Cardiac fibroblast (primary cell): ENCODE data around the gene CAMK2A.

ENCODE experiments used
- DNase-seq, 2 donors: peaks; one replicate each; pipeline versions ENCODE4 v3.0.0 to v3.0.0-alpha.2; 2010; ENCODE audit warnings: low read depth in 2 of 2
- H3K4me3 ChIP-seq, 2 donors: replicated peaks in 1 of 2; 1 replicate in 1 of 2; 2 replicates in 1 of 2; pipeline ENCODE4 v1.5.1; 2011; ENCODE audit warnings: low read depth in 2 of 2, low read length in 2 of 2, mild to moderate bottlenecking in 2 of 2, moderate library complexity in 1 of 2
- CTCF ChIP-seq: IDR thresholded peaks from one replicate; pipeline ENCODE4 v1.5.1; 2011; ENCODE audit warnings: low read depth, mild to moderate bottlenecking, low read length, inconsistent platforms

CAMK2A gene

GRCh38 chr5:150186897-150187296 is 102.7 kb downstream of the CAMK2A start:
- no peak overlapping the region for H3K4me3 ChIP-seq
- TF ChIP-seq CTCF: no peak
- DNase-seq: no peak

- TF ChIP-seq CTCF: no peak
- no peak overlapping the region for H3K4me3 ChIP-seq
- DNase-seq: no peak
Measured at GRCh38 chr5:150186137-150186536, 103.4 kb downstream of the CAMK2A start.

- no peak for DNase-seq
- TF ChIP-seq CTCF: no peak
- no peak overlapping the region for H3K4me3 ChIP-seq
Measured at GRCh38 chr5:150184990-150185912, 104.3 kb downstream of the CAMK2A start.

- no peak overlapping the region for H3K4me3 ChIP-seq
- no peak for TF ChIP-seq CTCF
- DNase-seq: no peak
Measured at GRCh38 chr5:150184006-150184405, 105.6 kb downstream of the CAMK2A start.

GRCh38 chr5:150183436-150183835 is 106.1 kb downstream of the CAMK2A start:
- TF ChIP-seq CTCF: no peak
- no peak overlapping the region for H3K4me3 ChIP-seq
- DNase-seq: no peak

- TF ChIP-seq CTCF: no peak
- no peak overlapping the region for H3K4me3 ChIP-seq
- DNase-seq: no peak
Measured at GRCh38 chr5:150182774-150183173, 106.8 kb downstream of the CAMK2A start.
